ENCODE measurements around the gene VPS45. TPM values are rescaled to one million over a fixed set of nuclear protein-coding genes. Genes with fewer than 3 reads are reported as not detected.

The VPS45 gene
- polyA plus RNA-seq, 3 donors: 36.0 to 41.9 (median 36.8) TPM

DNA sequence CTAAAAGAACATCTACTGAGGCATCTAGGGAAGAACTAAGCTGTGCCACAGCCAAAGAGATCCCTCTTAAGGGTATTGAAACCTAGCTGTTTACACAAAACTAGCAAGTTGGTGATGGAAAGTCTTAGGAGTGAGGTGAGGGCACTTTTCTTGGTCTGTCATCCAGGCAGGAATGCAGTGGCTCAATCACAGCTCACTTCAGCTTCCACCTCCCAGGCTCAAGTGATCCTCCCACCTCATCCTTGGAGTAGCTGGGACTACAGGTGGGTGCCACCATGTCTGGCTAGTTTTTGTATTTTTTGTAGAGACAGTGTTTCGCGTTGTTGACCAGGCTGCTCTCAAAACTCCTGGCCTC lies 84.6 kb downstream of the VPS45 start:
- H3K4me3 Mint-ChIP-seq: peak overlapping the region; percentile 99
- H3K36me3 Mint-ChIP-seq: peaks cover 61 to 68% of the 10 kb centered on the region in 2 donors
- TF ChIP-seq, protein P1, sequence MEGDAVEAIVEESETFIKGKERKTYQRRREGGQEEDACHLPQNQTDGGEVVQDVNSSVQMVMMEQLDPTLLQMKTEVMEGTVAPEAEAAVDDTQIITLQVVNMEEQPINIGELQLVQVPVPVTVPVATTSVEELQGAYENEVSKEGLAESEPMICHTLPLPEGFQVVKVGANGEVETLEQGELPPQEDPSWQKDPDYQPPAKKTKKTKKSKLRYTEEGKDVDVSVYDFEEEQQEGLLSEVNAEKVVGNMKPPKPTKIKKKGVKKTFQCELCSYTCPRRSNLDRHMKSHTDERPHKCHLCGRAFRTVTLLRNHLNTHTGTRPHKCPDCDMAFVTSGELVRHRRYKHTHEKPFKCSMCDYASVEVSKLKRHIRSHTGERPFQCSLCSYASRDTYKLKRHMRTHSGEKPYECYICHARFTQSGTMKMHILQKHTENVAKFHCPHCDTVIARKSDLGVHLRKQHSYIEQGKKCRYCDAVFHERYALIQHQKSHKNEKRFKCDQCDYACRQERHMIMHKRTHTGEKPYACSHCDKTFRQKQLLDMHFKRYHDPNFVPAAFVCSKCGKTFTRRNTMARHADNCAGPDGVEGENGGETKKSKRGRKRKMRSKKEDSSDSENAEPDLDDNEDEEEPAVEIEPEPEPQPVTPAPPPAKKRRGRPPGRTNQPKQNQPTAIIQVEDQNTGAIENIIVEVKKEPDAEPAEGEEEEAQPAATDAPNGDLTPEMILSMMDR (IDR thresholded peaks at IDR 0.05): no peak
- H3K9me3 Mint-ChIP-seq: peaks cover 0 to 2% (median 0%) of the 10 kb centered on the region in 7 donors
- H3K27me3 Mint-ChIP-seq (ENCODE audit: low read depth in 3 of 3): peaks cover 9 to 19% (median 12%) of the 10 kb centered on the region in 3 donors
- peaks cover 95% of the 10 kb centered on the region for H3K79me2 ChIP-seq (ENCODE audit: insufficient read depth, low read length)
- H3K9me3 ChIP-seq (replicated peaks in 1 of 2; ENCODE audit: control insufficient read depth in 1 of 2, insufficient read depth in 1 of 2, low read length in 2 of 2): no peaks in the 10 kb centered on the region
- H3K27ac ChIP-seq (ENCODE audit: low read depth in 1 of 2, low read length in 2 of 2): peak overlapping the region in 1 of 2 donors; percentile 97
- peaks cover 66 to 79% of the 10 kb centered on the region in 2 donors for H3K4me1 ChIP-seq (ENCODE audit: control insufficient read depth in 1 of 2, insufficient read depth in 2 of 2, low read length in 2 of 2)
- H2AFZ ChIP-seq (ENCODE audit: insufficient read depth, low read depth, low read length, poor library complexity, severe bottlenecking): no peak overlapping the region
- H3K27me3 ChIP-seq (ENCODE audit: control insufficient read depth in 2 of 2, insufficient read depth in 2 of 2, low read length in 2 of 2): no peaks in the 10 kb centered on the region
- peak overlapping the region; percentile 86 for H3K4me2 ChIP-seq (replicated peaks; ENCODE audit: extremely low read depth, low read length, poor library complexity, severe bottlenecking)
- peaks cover 48 to 53% of the 10 kb centered on the region in 2 donors for H3K36me3 ChIP-seq (replicated peaks in 1 of 2; ENCODE audit: control insufficient read depth in 1 of 2, insufficient read depth in 2 of 2, low read length in 2 of 2)
- peak overlapping the region in 5 of 7 donors; percentile 87 to 97 (median 91) for H3K27ac Mint-ChIP-seq
- intact Hi-C loops (cut with micrococcal nuclease): no loop called here
- peak in 1 of 3 donors; percentile 3 for DNase-seq
- WGBS (ENCODE audit: insufficient coverage): no CpG with 5 or more reads among the region's 2 CpGs
- H3K4me3 ChIP-seq (replicated peaks in 1 of 3; ENCODE audit: low read depth in 2 of 3, low read length in 3 of 3): peak overlapping the region; percentile 89 to 94 (median 93)
- peaks cover 69% of the 10 kb centered on the region for H4K20me1 ChIP-seq (ENCODE audit: insufficient read depth, low read length)
- peak overlapping the region; percentile 88 for H3K9ac ChIP-seq (ENCODE audit: insufficient read depth, low read length, poor library complexity, severe bottlenecking)
- peaks cover 81% of the 10 kb centered on the region for H3K4me1 Mint-ChIP-seq

DNA sequence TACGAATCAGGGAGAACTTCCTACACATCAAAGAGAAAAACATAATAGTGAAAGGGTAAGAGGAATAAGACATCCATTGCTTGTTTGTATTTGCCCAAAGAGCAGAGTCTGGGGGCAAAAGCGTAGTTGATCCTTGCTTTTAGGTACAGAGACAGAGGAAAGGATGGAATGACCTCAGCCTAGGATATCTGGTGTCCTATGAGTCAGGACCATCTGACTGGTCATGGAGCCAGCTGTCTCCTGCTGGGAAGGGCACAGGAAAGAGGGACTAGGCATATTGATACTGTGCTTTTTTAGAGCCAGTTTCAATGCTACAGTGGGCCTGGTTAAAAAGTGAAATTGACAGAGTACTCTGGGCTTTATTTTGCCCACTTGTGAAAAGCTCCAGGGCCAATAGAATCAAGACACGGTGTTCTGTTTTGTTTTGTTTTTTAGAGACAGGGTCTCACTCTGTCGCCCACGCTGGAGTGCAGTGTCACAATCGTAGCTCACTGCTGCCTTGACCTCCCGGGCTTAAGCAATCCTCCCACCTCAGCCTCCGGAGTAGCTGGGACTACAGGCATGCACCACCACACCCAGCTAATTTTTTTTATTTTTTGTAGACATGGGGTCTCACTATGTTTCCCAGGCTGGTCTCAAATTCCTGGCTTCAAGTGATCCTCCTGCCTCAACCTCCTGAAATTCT lies 85.3 kb downstream of the VPS45 start:
- Histone ChIP-seq H2AFZ (ENCODE audit: insufficient read depth, low read depth, low read length, poor library complexity, severe bottlenecking) (no peak overlapping the region), H3K36me3 (replicated peaks in 1 of 2; ENCODE audit: control insufficient read depth in 1 of 2, insufficient read depth in 2 of 2, low read length in 2 of 2) (peaks cover 56 to 61% of the 10 kb centered on the region in 2 donors), H4K20me1 (ENCODE audit: insufficient read depth, low read length) (peaks cover 76% of the 10 kb centered on the region), H3K9ac (ENCODE audit: insufficient read depth, low read length, poor library complexity, severe bottlenecking) (no peak overlapping the region), H3K4me2 (replicated peaks; ENCODE audit: extremely low read depth, low read length, poor library complexity, severe bottlenecking) (peak overlapping the region; percentile 86), H3K4me1 (ENCODE audit: control insufficient read depth in 1 of 2, insufficient read depth in 2 of 2, low read length in 2 of 2) (peaks cover 71 to 79% of the 10 kb centered on the region in 2 donors), H3K4me3 (replicated peaks in 1 of 3; ENCODE audit: low read depth in 2 of 3, low read length in 3 of 3) (peak overlapping the region; percentile 10 to 94 (median 93)), H3K27me3 (ENCODE audit: control insufficient read depth in 2 of 2, insufficient read depth in 2 of 2, low read length in 2 of 2) (no peaks in the 10 kb centered on the region), H3K27ac (ENCODE audit: low read depth in 1 of 2, low read length in 2 of 2) (peak overlapping the region in 1 of 2 donors; percentile 97), H3K9me3 (replicated peaks in 1 of 2; ENCODE audit: control insufficient read depth in 1 of 2, insufficient read depth in 1 of 2, low read length in 2 of 2) (no peaks in the 10 kb centered on the region), H3K79me2 (ENCODE audit: insufficient read depth, low read length) (peaks cover 98% of the 10 kb centered on the region)
- peaks cover 1 to 14% (median 11%) of the 10 kb centered on the region in 3 donors for H3K27me3 Mint-ChIP-seq (ENCODE audit: low read depth in 3 of 3)
- intact Hi-C loops (cut with micrococcal nuclease): no loop called here
- peak overlapping the region; percentile 68 to 87 for H3K4me3 Mint-ChIP-seq
- peaks cover 0 to 2% (median 0%) of the 10 kb centered on the region in 7 donors for H3K9me3 Mint-ChIP-seq
- H3K4me1 Mint-ChIP-seq: peaks cover 81% of the 10 kb centered on the region
- TF ChIP-seq, protein P1 (IDR thresholded peaks at IDR 0.05): no peak
- WGBS (ENCODE audit: insufficient coverage): 100% methylated on average over 1 of the region's 8 CpGs
- peak overlapping the region in 5 of 7 donors; percentile 35 to 78 (median 70) for H3K27ac Mint-ChIP-seq
- H3K36me3 Mint-ChIP-seq: peaks cover 69 to 72% of the 10 kb centered on the region in 2 donors
- peak in 1 of 3 donors; percentile 48 for DNase-seq

All from CD14-positive monocyte (primary cell).